ENCODE results near the gene DYNC1I2.

- TF ChIP-seq CTCF (IDR thresholded peaks at IDR 0.05) (no peak), SMC3 (IDR thresholded peaks at IDR 0.05; ENCODE audit: low read depth, low read length) (no peak), REST (IDR thresholded peaks at IDR 0.05; ENCODE audit: low read depth, low read length) (no peak), NRF1 (IDR thresholded peaks at IDR 0.05; ENCODE audit: low read depth, low read length) (no peak), POLR2AphosphoS5 (IDR thresholded peaks at IDR 0.05; ENCODE audit: low read depth, low read length) (no peak), EP300 (IDR thresholded peaks at IDR 0.05; ENCODE audit: borderline replicate concordance in 1 of 2, low read depth in 1 of 2, low read length in 1 of 2) (no peak), FOXJ3 (CRISPR knock-in tag; IDR thresholded peaks at IDR 0.05) (no peak), MXI1 (IDR thresholded peaks at IDR 0.05; ENCODE audit: low read depth, low read length) (no peak)
Observed at GRCh38 chr2:171787333-171788072, 100.2 kb downstream of the DYNC1I2 start.

Data from SK-N-SH (cell line).